HG03439 (cell line): ENCODE data around the gene FAM184B.
"Not testable (repeated sequence)": the region's sequence is repeated elsewhere in the genome, so short reads cannot be mapped to it uniquely, and the experiment has no call there.

Source experiments
- ATAC-seq: cut with Tn5 transposase; IDR thresholded peaks from one replicate; pipeline ENCODE4 v1.9.1; 2021; ENCODE audit warnings: mild to moderate bottlenecking, moderate library complexity; ENCODE audit not compliant: unreplicated experiment

The FAM184B gene

GRCh38 chr4:17690135-17690534 lies 91.3 kb downstream of the FAM184B start:
- ATAC-seq = no peak

- no peak for ATAC-seq
These were observed 93.4 kb downstream of the FAM184B start for GRCh38 chr4:17688011-17688441.

GRCh38 chr4:17687237-17687857 lies 94.1 kb downstream of the FAM184B start:
- ATAC-seq = no peak

GRCh38 chr4:17684648-17685047 lies 96.8 kb downstream of the FAM184B start:
- ATAC-seq = not testable (repeated sequence)

- ATAC-seq = no peak
These were observed 99.2 kb downstream of the FAM184B start for GRCh38 chr4:17682222-17682566.

- ATAC-seq = no peak
These were observed 99.9 kb downstream of the FAM184B start for GRCh38 chr4:17681281-17682221.

- no peak for ATAC-seq
These were observed 100.7 kb downstream of the FAM184B start for GRCh38 chr4:17680559-17681280.

- ATAC-seq = no peak
These were observed 111.0 kb downstream of the FAM184B start for GRCh38 chr4:17670423-17670822.

GRCh38 chr4:17667653-17668201 lies 113.7 kb downstream of the FAM184B start:
- ATAC-seq = no peak

- no peak for ATAC-seq
These were observed 114.2 kb downstream of the FAM184B start for GRCh38 chr4:17667253-17667652.

GRCh38 chr4:17665852-17666251 lies 115.6 kb downstream of the FAM184B start:
- no peak for ATAC-seq

- ATAC-seq = no peak
These were observed 116.1 kb downstream of the FAM184B start for GRCh38 chr4:17665346-17665745.

- ATAC-seq = peak; percentile 59
These were observed 116.7 kb downstream of the FAM184B start for GRCh38 chr4:17664755-17665154.

GRCh38 chr4:17662694-17663093 lies 118.7 kb downstream of the FAM184B start:
- no peak for ATAC-seq

GRCh38 chr4:17659196-17659595 lies 122.2 kb downstream of the FAM184B start:
- ATAC-seq = not testable (repeated sequence)

GRCh38 chr4:17657849-17658248 lies 123.6 kb downstream of the FAM184B start:
- no peak for ATAC-seq

GRCh38 chr4:17657090-17657489 lies 124.3 kb downstream of the FAM184B start:
- ATAC-seq = no peak

GRCh38 chr4:17654701-17655100 lies 126.7 kb downstream of the FAM184B start:
- no peak for ATAC-seq

- ATAC-seq = no peak
These were observed 131.0 kb downstream of the FAM184B start for GRCh38 chr4:17650406-17650805.

GRCh38 chr4:17647927-17648326 lies 133.5 kb downstream of the FAM184B start:
- no peak for ATAC-seq

GRCh38 chr4:17647176-17647806 lies 134.1 kb downstream of the FAM184B start:
- ATAC-seq = no peak
